ENCODE results near the gene CHD1L. TPM values are rescaled to one million over a fixed set of nuclear protein-coding genes. Genes with fewer than 3 reads are reported as not detected.
A peak's percentile ranks its signal among the peaks of the same experiment; 100 is the strongest.

The CHD1L gene
- total RNA-seq, 6 experiments from 2014 or later = 21.7 to 34.3 (median 28.8) TPM

DNA sequence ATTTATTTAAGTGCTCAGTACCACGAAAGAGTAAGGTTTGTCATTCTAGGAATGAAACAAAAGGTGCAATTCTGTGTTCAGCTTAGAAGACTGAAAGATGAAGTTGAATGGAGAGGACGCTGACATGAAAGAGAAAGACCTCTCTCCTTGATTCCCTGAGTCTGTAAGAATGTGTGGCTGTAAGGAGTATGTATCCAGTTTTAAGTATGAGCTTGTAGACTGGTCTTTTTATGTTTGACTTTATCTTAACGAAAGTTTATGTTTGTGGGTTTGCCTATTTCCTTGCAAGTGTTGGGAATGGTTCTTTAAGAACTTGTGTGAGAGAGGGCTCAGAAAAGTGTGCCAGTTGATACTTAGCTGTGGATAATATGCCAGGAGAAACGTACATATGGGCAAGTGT is 1.4 kb downstream of the CHD1L start:
- DNase-seq = no peak
- intact Hi-C loops (cut with DNase I) = no loop called here
- 2% methylated on average over 4 of the region's 4 CpGs for whole genome bisulfite sequencing (ENCODE audit: insufficient coverage, low coverage, low lambda C conversion rate, missing lambda C conversion rate)
- Histone ChIP-seq H3K27me3 (no peaks in the 10 kb centered on the region), H3K27ac (peak overlapping the region; percentile 85 to 96 (median 94)), H3K9me3 (no peaks in the 10 kb centered on the region), H3K4me1 (peaks cover 0 to 39% (median 4%) of the 10 kb centered on the region in 4 donors), H3K36me3 (no peaks in the 10 kb centered on the region), H3K4me3 (peak overlapping the region; percentile 93 to 98 (median 94))
- TF ChIP-seq, protein P1, sequence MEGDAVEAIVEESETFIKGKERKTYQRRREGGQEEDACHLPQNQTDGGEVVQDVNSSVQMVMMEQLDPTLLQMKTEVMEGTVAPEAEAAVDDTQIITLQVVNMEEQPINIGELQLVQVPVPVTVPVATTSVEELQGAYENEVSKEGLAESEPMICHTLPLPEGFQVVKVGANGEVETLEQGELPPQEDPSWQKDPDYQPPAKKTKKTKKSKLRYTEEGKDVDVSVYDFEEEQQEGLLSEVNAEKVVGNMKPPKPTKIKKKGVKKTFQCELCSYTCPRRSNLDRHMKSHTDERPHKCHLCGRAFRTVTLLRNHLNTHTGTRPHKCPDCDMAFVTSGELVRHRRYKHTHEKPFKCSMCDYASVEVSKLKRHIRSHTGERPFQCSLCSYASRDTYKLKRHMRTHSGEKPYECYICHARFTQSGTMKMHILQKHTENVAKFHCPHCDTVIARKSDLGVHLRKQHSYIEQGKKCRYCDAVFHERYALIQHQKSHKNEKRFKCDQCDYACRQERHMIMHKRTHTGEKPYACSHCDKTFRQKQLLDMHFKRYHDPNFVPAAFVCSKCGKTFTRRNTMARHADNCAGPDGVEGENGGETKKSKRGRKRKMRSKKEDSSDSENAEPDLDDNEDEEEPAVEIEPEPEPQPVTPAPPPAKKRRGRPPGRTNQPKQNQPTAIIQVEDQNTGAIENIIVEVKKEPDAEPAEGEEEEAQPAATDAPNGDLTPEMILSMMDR (IDR thresholded peaks at IDR 0.05) = no peak
- no peak for TF ChIP-seq POLR2A (IDR thresholded peaks at IDR 0.05)
- no peak for ATAC-seq

DNA sequence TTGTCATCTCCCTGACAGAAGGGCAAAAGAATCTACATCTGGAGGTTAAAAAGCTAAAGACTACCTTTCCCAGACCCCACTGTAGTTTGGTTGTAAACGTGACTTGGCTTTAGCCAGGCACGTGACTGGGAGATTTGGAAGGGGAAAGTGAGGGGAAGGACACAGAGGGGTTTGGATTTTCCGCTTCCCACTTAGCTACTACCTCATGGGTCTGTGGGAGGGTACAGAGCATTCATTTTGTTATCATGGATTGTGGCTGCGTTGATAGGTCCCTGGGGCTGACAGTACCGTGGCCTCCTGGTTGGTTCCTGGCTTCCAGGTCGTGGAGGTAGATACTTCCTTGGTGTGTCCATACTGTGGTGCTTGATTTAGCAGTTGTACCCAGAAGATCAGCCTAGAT is 2.6 kb downstream of the CHD1L start:
- H3K4me3 ChIP-seq = no peak overlapping the region
- H3K4me1 ChIP-seq = peaks cover 0 to 26% (median 0%) of the 10 kb centered on the region in 4 donors
- H3K36me3 ChIP-seq = no peaks in the 10 kb centered on the region
- no peak for DNase-seq
- no peak overlapping the region for H3K27ac ChIP-seq
- intact Hi-C loops (cut with DNase I) = no loop called here
- TF ChIP-seq POLR2A (IDR thresholded peaks at IDR 0.05) = no peak
- TF ChIP-seq, protein P1 (IDR thresholded peaks at IDR 0.05) = no peak
- H3K27me3 ChIP-seq = no peaks in the 10 kb centered on the region
- H3K9me3 ChIP-seq = no peaks in the 10 kb centered on the region
- ATAC-seq = no peak
- WGBS (ENCODE audit: insufficient coverage, low coverage, low lambda C conversion rate, missing lambda C conversion rate) = 72% methylated on average over 3 of the region's 6 CpGs

DNA sequence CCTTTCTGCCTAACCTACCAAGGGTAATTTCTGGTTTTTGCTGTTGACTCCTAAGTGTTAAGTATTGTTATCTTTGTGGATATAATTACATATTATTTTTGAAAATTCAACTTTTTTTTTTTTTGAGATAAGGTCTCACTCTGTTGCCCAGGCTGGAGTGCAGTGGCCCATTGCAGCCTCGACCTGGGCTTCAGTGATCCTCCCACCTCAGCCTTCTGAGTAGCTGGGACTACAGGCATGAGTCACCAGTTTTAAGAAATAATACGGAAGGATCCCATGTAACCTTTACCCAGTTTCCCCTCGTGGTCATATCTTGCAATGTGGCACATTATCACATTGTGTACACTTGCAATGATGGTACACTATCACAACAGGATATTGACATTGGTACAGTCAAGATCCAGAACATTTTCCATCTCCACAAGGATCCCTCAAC is 3.1 kb downstream of the CHD1L start:
- Histone ChIP-seq H3K4me1 (peaks cover 0 to 26% (median 0%) of the 10 kb centered on the region in 4 donors), H3K36me3 (no peaks in the 10 kb centered on the region), H3K9me3 (no peaks in the 10 kb centered on the region), H3K27ac (no peak overlapping the region), H3K4me3 (no peak overlapping the region), H3K27me3 (no peaks in the 10 kb centered on the region)
- DNase-seq = no peak
- TF ChIP-seq POLR2A (IDR thresholded peaks at IDR 0.05) = no peak
- TF ChIP-seq, protein P1 (IDR thresholded peaks at IDR 0.05) = no peak
- intact Hi-C loops (cut with DNase I) = no loop called here
- no peak for ATAC-seq
- WGBS (ENCODE audit: insufficient coverage, low coverage, low lambda C conversion rate, missing lambda C conversion rate) = 32% methylated on average over 3 of the region's 3 CpGs

DNA sequence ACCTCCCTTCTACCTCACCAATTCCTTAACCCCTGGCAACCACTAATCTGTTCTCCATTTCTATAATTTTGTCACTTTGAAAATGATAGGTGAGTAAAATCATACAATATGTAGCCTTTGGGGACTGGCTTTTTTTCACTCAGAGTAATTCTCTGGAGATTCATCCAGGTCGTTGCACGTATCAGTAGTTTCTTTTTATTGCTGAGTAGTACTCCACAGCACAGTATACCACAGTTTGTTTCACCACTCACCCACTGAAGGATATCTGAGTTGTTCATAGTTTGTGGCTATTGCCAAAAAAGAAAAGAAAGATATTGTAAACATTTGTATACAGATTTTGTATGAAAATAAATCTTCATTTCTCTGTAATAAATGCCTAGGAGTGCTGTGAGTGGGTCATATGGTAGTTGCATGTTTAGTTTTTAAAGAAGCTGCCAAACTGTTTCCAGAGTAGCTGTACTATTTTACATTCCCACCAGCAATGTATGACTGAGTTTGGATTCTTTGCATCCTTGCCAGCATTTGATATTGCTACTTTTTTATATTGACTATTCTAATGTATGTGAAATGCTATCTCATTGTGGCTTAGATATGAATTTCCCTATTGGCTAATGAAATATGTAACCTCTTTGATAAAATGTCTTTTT is 3.7 kb downstream of the CHD1L start:
- intact Hi-C loops (cut with DNase I) = no loop called here
- TF ChIP-seq, protein P1 (IDR thresholded peaks at IDR 0.05) = no peak
- no peak for TF ChIP-seq POLR2A (IDR thresholded peaks at IDR 0.05)
- H3K4me3 ChIP-seq = no peak overlapping the region
- no peaks in the 10 kb centered on the region for H3K27me3 ChIP-seq
- WGBS (ENCODE audit: insufficient coverage, low coverage, low lambda C conversion rate, missing lambda C conversion rate) = 64% methylated on average over 2 of the region's 2 CpGs
- H3K9me3 ChIP-seq = no peaks in the 10 kb centered on the region
- no peaks in the 10 kb centered on the region for H3K36me3 ChIP-seq
- H3K4me1 ChIP-seq = peaks cover 0 to 26% (median 0%) of the 10 kb centered on the region in 4 donors
- H3K27ac ChIP-seq = no peak overlapping the region
- DNase-seq (no peak), ATAC-seq (no peak)
